Lower leg skin (tissue), 3 donors: ENCODE measurements around the gene ZBTB7C.

ENCODE experiments used
- CTCF ChIP-seq, 3 donors: fragments of 450-650 bp; IDR thresholded peaks; one replicate each; pipeline ENCODE4 v1.5.1; 2016; ENCODE audit warnings: antibody characterized with exemption in 3 of 3, mild to moderate bottlenecking in 3 of 3, moderate library complexity in 2 of 3
- POLR2A ChIP-seq, 2 donors: fragments of 450-650 bp; IDR thresholded peaks; one replicate each; pipeline ENCODE4 v1.6.1; 2016 to 2017; ENCODE audit warnings: antibody characterized with exemption in 2 of 2, mild to moderate bottlenecking in 1 of 2, moderate library complexity in 1 of 2

GRCh38 chr18:48057018-48057417 lies 352.2 kb downstream of the ZBTB7C start:
- no peak for TF ChIP-seq POLR2A (IDR thresholded peaks at IDR 0.05)
- TF ChIP-seq CTCF (IDR thresholded peaks at IDR 0.05), result no peak
